Breast epithelium (tissue), 4 donors: ENCODE measurements around the gene ACCSL. TPM values are rescaled to one million over a fixed set of nuclear protein-coding genes. Genes with fewer than 3 reads are reported as not detected.

Experiments used
- DNase-seq, 2 donors: peaks; one replicate each; pipeline ENCODE4 v3.0.0-alpha.2; 2019; ENCODE audit warnings: low spot score in 2 of 2
- H3K27ac ChIP-seq, 2 donors: fragments of 200-600 bp; sonication (generic) in 1 of 2; one replicate each; pipeline ENCODE4 v1.5.1; 2016 to 2019; ENCODE audit warnings: mild to moderate bottlenecking in 1 of 2
- H3K27me3 ChIP-seq, 2 donors: fragments of 200-600 bp; sonication (generic) in 1 of 2; one replicate each; pipeline versions ENCODE4 v1.5.1 to v1.6.0; 2017 to 2019; ENCODE audit warnings: control low read depth in 1 of 2, mild to moderate bottlenecking in 1 of 2
- H3K36me3 ChIP-seq: fragments of 200-600 bp; one replicate; pipeline ENCODE4 v1.5.1; 2019
- H3K4me1 ChIP-seq, 2 donors: fragments of 200-600 bp; sonication (generic); one replicate each; pipeline ENCODE4 v1.5.1; 2016 to 2019; ENCODE audit warnings: control low read depth in 1 of 2
- H3K4me3 ChIP-seq, 3 donors: fragments of 200-600 bp; sonication (generic); 1 replicate in 2 of 3; 2 replicates in 1 of 3; pipeline ENCODE4 v1.5.1; 2016 to 2019; ENCODE audit warnings: mild to moderate bottlenecking in 3 of 3, moderate library complexity in 2 of 3
- H3K9me3 ChIP-seq, 2 donors: fragments of 200-600 bp; sonication (generic) in 1 of 2; one replicate each; pipeline ENCODE4 v1.5.1; 2016 to 2019; ENCODE audit warnings: control low read depth in 1 of 2
- POLR2A ChIP-seq: fragments of 450-650 bp; IDR thresholded peaks from one replicate; pipeline ENCODE4 v1.6.1; 2016; ENCODE audit warnings: antibody characterized with exemption, mild to moderate bottlenecking, moderate library complexity
- POLR2AphosphoS5 ChIP-seq, 3 donors: sonication (generic); formaldehyde crosslinking; IDR thresholded peaks; one replicate each; pipeline ENCODE4 v1.6.1; 2017; ENCODE audit warnings: antibody characterized with exemption in 3 of 3
- intact Hi-C: fragments of 100-400 bp; cut with DNase I; formaldehyde crosslinking; loops from one replicate; pipeline ENCODE4 v1.15.1; 2023; ENCODE audit warnings: low total_unique reads
- total RNA-seq, 3 donors: library from RNA; depleted of rRNA; stranded (reverse); fragments of >200 nt; gene quantifications; one replicate each; pipeline ENCODE4 v1.1.0, GENCODE V29; 2016
- TF ChIP-seq, protein P1 (sequence below), 3 donors: fragments of 450-650 bp; IDR thresholded peaks; one replicate each; pipeline ENCODE4 v1.5.1; 2016 to 2017; ENCODE audit warnings: antibody characterized with exemption in 3 of 3, mild to moderate bottlenecking in 3 of 3, moderate library complexity in 3 of 3

The ACCSL gene
- total RNA-seq, 3 donors from 2014 or later = not detected

DNA sequence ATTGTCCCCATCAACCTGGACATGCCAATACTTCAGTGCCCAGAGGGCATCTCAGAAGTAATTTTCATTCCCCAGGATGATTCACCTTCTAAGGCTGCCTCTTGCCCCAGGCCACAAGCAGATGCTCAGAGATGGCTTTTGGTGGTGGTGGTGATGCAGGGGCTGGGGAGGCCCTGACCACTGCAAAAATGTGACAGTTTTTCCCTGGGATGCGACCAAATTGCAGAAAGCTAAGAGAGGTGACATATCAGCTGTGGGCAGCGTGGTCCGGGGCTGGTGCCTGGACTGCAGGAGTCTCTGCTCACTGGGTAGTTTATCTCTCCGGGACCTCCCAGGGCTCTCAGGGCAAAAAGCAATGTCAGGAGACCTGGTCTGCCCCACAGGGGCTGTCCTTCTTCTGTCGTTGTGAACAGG lies 39.7 kb upstream of the ACCSL start:
- DNase-seq = no peak
- Histone ChIP-seq H3K4me1 (no peaks in the 10 kb centered on the region), H3K4me3 (no peak overlapping the region), H3K27ac (peak overlapping the region in 1 of 2 donors; percentile 68), H3K9me3 (no peaks in the 10 kb centered on the region), H3K27me3 (no peaks in the 10 kb centered on the region), H3K36me3 (no peaks in the 10 kb centered on the region)
- TF ChIP-seq POLR2A = no peak
- TF ChIP-seq, protein P1, sequence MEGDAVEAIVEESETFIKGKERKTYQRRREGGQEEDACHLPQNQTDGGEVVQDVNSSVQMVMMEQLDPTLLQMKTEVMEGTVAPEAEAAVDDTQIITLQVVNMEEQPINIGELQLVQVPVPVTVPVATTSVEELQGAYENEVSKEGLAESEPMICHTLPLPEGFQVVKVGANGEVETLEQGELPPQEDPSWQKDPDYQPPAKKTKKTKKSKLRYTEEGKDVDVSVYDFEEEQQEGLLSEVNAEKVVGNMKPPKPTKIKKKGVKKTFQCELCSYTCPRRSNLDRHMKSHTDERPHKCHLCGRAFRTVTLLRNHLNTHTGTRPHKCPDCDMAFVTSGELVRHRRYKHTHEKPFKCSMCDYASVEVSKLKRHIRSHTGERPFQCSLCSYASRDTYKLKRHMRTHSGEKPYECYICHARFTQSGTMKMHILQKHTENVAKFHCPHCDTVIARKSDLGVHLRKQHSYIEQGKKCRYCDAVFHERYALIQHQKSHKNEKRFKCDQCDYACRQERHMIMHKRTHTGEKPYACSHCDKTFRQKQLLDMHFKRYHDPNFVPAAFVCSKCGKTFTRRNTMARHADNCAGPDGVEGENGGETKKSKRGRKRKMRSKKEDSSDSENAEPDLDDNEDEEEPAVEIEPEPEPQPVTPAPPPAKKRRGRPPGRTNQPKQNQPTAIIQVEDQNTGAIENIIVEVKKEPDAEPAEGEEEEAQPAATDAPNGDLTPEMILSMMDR (IDR thresholded peaks at IDR 0.05) = no peak
- TF ChIP-seq POLR2AphosphoS5 (IDR thresholded peaks at IDR 0.05) = no peak
- intact Hi-C loops = no loop called here

GRCh38 chr11:44008698-44009097 lies 39.1 kb upstream of the ACCSL start:
- no peaks in the 10 kb centered on the region for H3K27me3 ChIP-seq
- no peak overlapping the region for H3K4me3 ChIP-seq
- intact Hi-C loops = no loop called here
- no peak for DNase-seq
- no peaks in the 10 kb centered on the region for H3K9me3 ChIP-seq
- H3K27ac ChIP-seq = no peak overlapping the region
- TF ChIP-seq POLR2AphosphoS5 (IDR thresholded peaks at IDR 0.05) (no peak), POLR2A (no peak)
- TF ChIP-seq, protein P1 (IDR thresholded peaks at IDR 0.05) = no peak
- H3K4me1 ChIP-seq = no peaks in the 10 kb centered on the region
- no peaks in the 10 kb centered on the region for H3K36me3 ChIP-seq

DNA sequence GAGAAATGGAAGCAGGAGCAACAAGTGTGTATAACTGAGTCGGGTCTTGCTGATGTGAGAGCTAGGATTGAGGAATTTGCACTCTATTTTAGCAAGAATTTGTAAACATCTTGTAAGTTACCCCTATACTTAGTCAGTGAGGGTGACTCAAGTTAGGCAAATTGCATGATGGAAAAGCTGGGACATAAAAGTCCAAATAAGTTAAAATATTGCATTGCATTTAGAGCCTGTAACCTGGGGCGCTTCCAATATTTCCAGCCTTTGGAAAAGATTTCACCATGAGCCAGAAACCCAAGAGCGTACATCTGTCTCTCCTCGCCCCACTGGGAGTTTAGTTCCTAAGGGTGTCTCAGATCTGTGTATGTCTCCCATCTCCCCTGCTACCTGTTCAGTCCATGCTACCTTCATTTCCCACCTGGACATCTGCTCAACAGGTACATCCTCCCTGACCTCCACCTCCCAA lies 37.0 kb upstream of the ACCSL start:
- DNase-seq = no peak
- no peaks in the 10 kb centered on the region for H3K27me3 ChIP-seq
- no peak overlapping the region for H3K4me3 ChIP-seq
- no peaks in the 10 kb centered on the region for H3K4me1 ChIP-seq
- H3K36me3 ChIP-seq = no peaks in the 10 kb centered on the region
- no peaks in the 10 kb centered on the region for H3K9me3 ChIP-seq
- TF ChIP-seq, protein P1 (IDR thresholded peaks at IDR 0.05) = no peak
- TF ChIP-seq POLR2AphosphoS5 (IDR thresholded peaks at IDR 0.05) (no peak), POLR2A (no peak)
- no peak overlapping the region for H3K27ac ChIP-seq
- intact Hi-C loops = no loop called here

GRCh38 chr11:44011797-44012196 lies 36.0 kb upstream of the ACCSL start:
- no peaks in the 10 kb centered on the region for H3K36me3 ChIP-seq
- TF ChIP-seq POLR2AphosphoS5 (IDR thresholded peaks at IDR 0.05) (no peak), POLR2A (no peak)
- TF ChIP-seq, protein P1 (IDR thresholded peaks at IDR 0.05) = no peak
- DNase-seq = no peak
- H3K27me3 ChIP-seq = no peaks in the 10 kb centered on the region
- H3K9me3 ChIP-seq = no peaks in the 10 kb centered on the region
- intact Hi-C loops = no loop called here
- H3K27ac ChIP-seq = no peak overlapping the region
- no peak overlapping the region for H3K4me3 ChIP-seq
- no peaks in the 10 kb centered on the region for H3K4me1 ChIP-seq

- intact Hi-C loops = no loop called here
- TF ChIP-seq POLR2A = no peak
- TF ChIP-seq, protein P1 (IDR thresholded peaks at IDR 0.05) = no peak
- DNase-seq = no peak
- Histone ChIP-seq H3K36me3 (no peaks in the 10 kb centered on the region), H3K9me3 (no peaks in the 10 kb centered on the region), H3K27ac (peak overlapping the region in 1 of 2 donors; percentile 25), H3K4me1 (no peaks in the 10 kb centered on the region), H3K4me3 (no peak overlapping the region), H3K27me3 (no peaks in the 10 kb centered on the region)
Measured at GRCh38 chr11:44014968-44015623, 32.7 kb upstream of the ACCSL start.
